H1 (cell line): ENCODE results near the gene TTPAL. TPM values are rescaled to one million over a fixed set of nuclear protein-coding genes. Genes with fewer than 3 reads are reported as not detected.

Source experiments
- CTCF ChIA-PET: fragments of 300-600 bp; sonication (Branson Sonifier 250); formaldehyde crosslinking; loops from one replicate; lab custom pipeline; 2021; ENCODE audit not compliant: partially characterized antibody; lab: Charles Lee
- POLR2A ChIA-PET: fragments of 300-600 bp; sonication (Branson Sonifier 250); formaldehyde crosslinking; loops from one replicate; lab custom pipeline; 2021; ENCODE audit warnings: inconsistent platforms; ENCODE audit not compliant: partially characterized antibody; lab: Charles Lee
- DNase-seq, 2 experiments: peaks; one replicate each; pipeline versions ENCODE4 v3.0.0 to v3.0.0-alpha.2; 2010 to 2022; ENCODE audit warnings: low spot score in 2 of 2, low read depth in 1 of 2, mixed read lengths in 1 of 2
- FAIRE-seq: peaks from 2 replicates; lab custom pipeline; 2011; peaks lifted over from hg19 to GRCh38; lab: Jason Lieb, UNC
- H2AFZ ChIP-seq: 2 replicates; pipeline ENCODE4 v1.8.1; 2012; ENCODE audit warnings: low read length, inconsistent platforms
- H2AK5ac ChIP-seq: 2 replicates; pipeline ENCODE4 v1.6.1; 2013; ENCODE audit warnings: low read depth, low read length
- H2BK120ac ChIP-seq: replicated peaks from 2 replicates; pipeline ENCODE3; 2013; ENCODE audit warnings: low read depth, low read length, inconsistent platforms
- H2BK12ac ChIP-seq: 2 replicates; pipeline ENCODE4 v1.6.1; 2013; ENCODE audit warnings: low read depth, low read length
- H2BK15ac ChIP-seq: 2 replicates; pipeline ENCODE4 v1.6.1; 2013; ENCODE audit warnings: low read length
- H2BK20ac ChIP-seq: 2 replicates; pipeline ENCODE4 v1.6.1; 2013; ENCODE audit warnings: low read length
- H2BK5ac ChIP-seq: 2 replicates; pipeline ENCODE4 v1.6.1; 2013; ENCODE audit warnings: low read depth, low read length
- H3K14ac ChIP-seq: 2 replicates; pipeline ENCODE4 v1.6.1; 2013; ENCODE audit warnings: inconsistent platforms; ENCODE audit not compliant: insufficient read length
- H3K18ac ChIP-seq: 2 replicates; pipeline ENCODE4 v1.6.1; 2013; ENCODE audit warnings: low read length; ENCODE audit errors: extremely low read depth
- H3K23ac ChIP-seq: 2 replicates; pipeline ENCODE4 v1.6.1; 2013; ENCODE audit warnings: inconsistent platforms; ENCODE audit not compliant: insufficient read length
- H3K23me2 ChIP-seq: 2 replicates; pipeline ENCODE4 v1.6.1; 2013; ENCODE audit warnings: low read depth, low read length
- H3K27ac ChIP-seq: 2 replicates; pipeline ENCODE4 v1.6.1; 2011; ENCODE audit warnings: low read depth, low read length, inconsistent platforms
- H3K27me3 ChIP-seq, 4 experiments: replicated peaks in 1 of 4; 1 replicate in 1 of 4; 2 replicates in 3 of 4; pipeline versions ENCODE4 v1.6.1 to v1.8.1; 2011 to 2013; ENCODE audit warnings: low read length in 3 of 4, mild to moderate bottlenecking in 3 of 4, inconsistent platforms in 2 of 4, mixed read lengths in 2 of 4, moderate library complexity in 1 of 4; ENCODE audit not compliant: control insufficient read depth in 3 of 4, insufficient read depth in 3 of 4; ENCODE audit errors: extremely low read depth in 1 of 4
- H3K36me3 ChIP-seq, 4 experiments: 2 replicates each; pipeline versions ENCODE4 v1.6.1 to v1.8.1; 2011 to 2013; ENCODE audit warnings: mild to moderate bottlenecking in 4 of 4, low read length in 3 of 4, moderate library complexity in 2 of 4, control low read depth in 1 of 4, inconsistent platforms in 1 of 4; ENCODE audit not compliant: insufficient read depth in 4 of 4, control insufficient read depth in 2 of 4
- H3K4ac ChIP-seq: replicated peaks from 2 replicates; pipeline ENCODE3; 2013; ENCODE audit warnings: low read length, low read depth, mixed read lengths, inconsistent platforms; ENCODE audit not compliant: insufficient read length
- H3K4me1 ChIP-seq, 4 experiments: replicated peaks in 1 of 4; 1 replicate in 1 of 4; 2 replicates in 3 of 4; pipeline versions ENCODE4 v1.6.1 to v1.8.1; 2011 to 2013; ENCODE audit warnings: low read length in 3 of 4, inconsistent platforms in 2 of 4, mixed read lengths in 1 of 4; ENCODE audit not compliant: insufficient read depth in 4 of 4, control insufficient read depth in 3 of 4
- H3K4me2 ChIP-seq, 2 experiments: 2 replicates each; pipeline versions ENCODE4 v1.6.1 to v1.8.1; 2011 to 2013; ENCODE audit warnings: low read depth in 2 of 2, low read length in 2 of 2, control low read depth in 1 of 2, inconsistent platforms in 1 of 2, mild to moderate bottlenecking in 1 of 2; ENCODE audit not compliant: insufficient read depth in 1 of 2
- H3K4me3 ChIP-seq, 4 experiments: fragments of 200-600, 300-600 bp in 1 of 4; sonication (generic), shearing (Covaris generic), sonication (Bioruptor Twin) in 1 of 4; 2 replicates each; pipeline versions ENCODE4 v1.5.1 to v1.8.1; 2011 to 2016; ENCODE audit warnings: low read length in 4 of 4, low read depth in 3 of 4, control low read depth in 2 of 4, inconsistent platforms in 2 of 4, mild to moderate bottlenecking in 2 of 4, mixed read lengths in 1 of 4, moderate library complexity in 1 of 4; ENCODE audit not compliant: insufficient read depth in 2 of 4; ENCODE audit errors: extremely low read depth in 1 of 4
- H3K56ac ChIP-seq: replicated peaks from 2 replicates; pipeline ENCODE3; 2013; ENCODE audit warnings: low read depth, mild to moderate bottlenecking, mixed read lengths, low read length, inconsistent platforms; ENCODE audit not compliant: insufficient read length
- H3K79me1 ChIP-seq: 2 replicates; pipeline ENCODE4 v1.6.1; 2013; ENCODE audit warnings: low read depth, low read length, control low read depth
- H3K79me2 ChIP-seq, 2 experiments: 2 replicates each; pipeline versions ENCODE4 v1.6.1 to v1.8.1; 2012 to 2013; ENCODE audit warnings: low read length in 2 of 2, mild to moderate bottlenecking in 2 of 2, inconsistent platforms in 1 of 2; ENCODE audit not compliant: insufficient read depth in 2 of 2, control insufficient read depth in 1 of 2
- H3K9ac ChIP-seq, 4 experiments: replicated peaks in 1 of 4; 1 replicate in 1 of 4; 2 replicates in 3 of 4; pipeline versions ENCODE4 v1.6.1 to v1.8.1; 2011 to 2013; ENCODE audit warnings: low read depth in 3 of 4, low read length in 3 of 4, control low read depth in 2 of 4, mild to moderate bottlenecking in 2 of 4, moderate library complexity in 2 of 4, inconsistent platforms in 1 of 4; ENCODE audit errors: extremely low read depth in 1 of 4
- H3K9me3 ChIP-seq, 2 experiments: 2 replicates each; pipeline versions ENCODE4 v1.6.1 to v1.8.1; 2012 to 2013; ENCODE audit warnings: mild to moderate bottlenecking in 2 of 2, moderate library complexity in 2 of 2, control low read depth in 1 of 2, inconsistent platforms in 1 of 2, low read depth in 1 of 2, low read length in 1 of 2, mixed read lengths in 1 of 2; ENCODE audit not compliant: insufficient read depth in 2 of 2
- H4K20me1 ChIP-seq, 2 experiments: replicated peaks in 1 of 2; 2 replicates each; pipeline versions ENCODE3 to v1.8.1; 2011 to 2013; ENCODE audit warnings: inconsistent platforms in 2 of 2, low read length in 2 of 2, mild to moderate bottlenecking in 1 of 2; ENCODE audit not compliant: insufficient read depth in 2 of 2, control insufficient read depth in 1 of 2
- H4K5ac ChIP-seq: 2 replicates; pipeline ENCODE4 v1.6.1; 2013; ENCODE audit warnings: low read length, low read depth, mixed read lengths, inconsistent platforms; ENCODE audit not compliant: insufficient read length
- H4K8ac ChIP-seq: 2 replicates; pipeline ENCODE4 v1.8.0; 2013; ENCODE audit warnings: mild to moderate bottlenecking, moderate library complexity, low read length, inconsistent platforms; ENCODE audit not compliant: insufficient read depth; ENCODE audit errors: extremely low read depth
- H4K91ac ChIP-seq: replicated peaks from 2 replicates; pipeline ENCODE3; 2013; ENCODE audit warnings: low read length, mixed read lengths, inconsistent platforms; ENCODE audit not compliant: insufficient read length
- CBX5 ChIP-seq: fragments of 300-800, 300-1000 bp; sonication (generic); IDR thresholded peaks from 2 replicates; pipeline ENCODE4 v1.7.1; 2016; ENCODE audit warnings: antibody characterized with exemption, low read length, low read depth
- E2F6 ChIP-seq: IDR thresholded peaks from 2 replicates; pipeline ENCODE4 v1.6.1; 2012; ENCODE audit warnings: inconsistent platforms
- EP300 ChIP-seq, 2 experiments: IDR thresholded peaks; 1 replicate in 1 of 2; 2 replicates in 1 of 2; pipeline ENCODE4 v1.6.1; 2011 to 2012; ENCODE audit warnings: low read depth in 2 of 2, low read length in 2 of 2, mild to moderate bottlenecking in 2 of 2, borderline replicate concordance in 1 of 2, inconsistent platforms in 1 of 2, moderate library complexity in 1 of 2
- EZH2 ChIP-seq: fragments of 200-600 bp; sonication (generic); IDR thresholded peaks from 2 replicates; pipeline ENCODE4 v1.7.1; 2012; ENCODE audit warnings: low read depth, mild to moderate bottlenecking, moderate library complexity, low read length, inconsistent platforms; ENCODE audit not compliant: severe bottlenecking
- JUND ChIP-seq: IDR thresholded peaks from 2 replicates; pipeline ENCODE4 v1.6.1; 2011; ENCODE audit warnings: mild to moderate bottlenecking, improper control_type of control experiment, low read length
- KDM5A ChIP-seq: fragments of 200-600 bp; IDR thresholded peaks from 2 replicates; pipeline ENCODE4 v1.7.1; 2012; ENCODE audit warnings: mild to moderate bottlenecking, low read length, inconsistent platforms, mixed read lengths
- PHF8 ChIP-seq: fragments of 200-600 bp; sonication (generic); conservative IDR thresholded peaks from 2 replicates; pipeline ENCODE4 v1.7.1; 2012; ENCODE audit warnings: low read depth, mild to moderate bottlenecking, inconsistent platforms, low read length, moderate library complexity
- POLR2A ChIP-seq, 2 experiments: IDR thresholded peaks; 1 replicate in 1 of 2; 2 replicates in 1 of 2; pipeline ENCODE4 v1.6.1; 2011; ENCODE audit warnings: low read depth in 2 of 2, low read length in 2 of 2, mild to moderate bottlenecking in 2 of 2; ENCODE audit errors: control extremely low read depth in 1 of 2
- SAP30 ChIP-seq: fragments of 300-600 bp; sonication (generic); IDR thresholded peaks from 2 replicates; pipeline ENCODE4 v1.7.1; 2012; ENCODE audit warnings: low read length, moderate library complexity, mild to moderate bottlenecking, inconsistent platforms; ENCODE audit not compliant: insufficient read depth, insufficient replicate concordance
- SUZ12 ChIP-seq: fragments of 200-600 bp; sonication (generic); IDR thresholded peaks from 2 replicates; pipeline ENCODE4 v1.6.1; 2012; ENCODE audit warnings: mild to moderate bottlenecking, inconsistent platforms, low read length, moderate library complexity, mixed read lengths
- TCF12 ChIP-seq: IDR thresholded peaks from 2 replicates; pipeline ENCODE4 v1.6.1; 2011; ENCODE audit warnings: low read depth, mild to moderate bottlenecking, low read length
- WGBS, 2 experiments: shearing (Covaris generic) in 1 of 2; methylation state at CpG; one replicate each; pipeline versions ENCODE4 v1.1.6 to v1.1.7; 2013 to 2015; ENCODE audit warnings: low lambda C conversion rate in 2 of 2, mixed read lengths in 2 of 2, inconsistent platforms in 1 of 2, low coverage in 1 of 2, missing lambda C conversion rate in 1 of 2; ENCODE audit not compliant: insufficient replicate concordance in 2 of 2, insufficient coverage in 1 of 2, insufficient read length in 1 of 2; ENCODE audit errors: extremely low coverage in 1 of 2, missing lambda C conversion rate in 1 of 2; 5-methylcytosine and 5-hydroxymethylcytosine counted together
- polyA plus RNA-seq, 7 experiments: library from polyadenylated mRNA; depleted of rRNA in 3 of 7; stranded (reverse) in 5 of 7; unstranded in 2 of 7; fragments of >200 nt in 5 of 7; fragments of 200-250 nt in 2 of 7; gene quantifications; 1 replicate in 5 of 7; 2 replicates in 1 of 7; 4 replicates in 1 of 7; pipeline versions ENCODE4 v1.2.1 to v1.2.3, GENCODE V29; 2011 to 2013; ENCODE audit warnings: missing spikeins in 2 of 7, mixed read lengths in 2 of 7
- total RNA-seq: library from RNA; stranded (reverse); fragmentation: NEBNext Ultra II Directional; extraction: Animal tissue kit (Norgen Biotek cat#: 25700); gene quantifications from 2 replicates; pipeline ENCODE4 v1.2.1, GENCODE V29; 2021

The TTPAL gene
- total and polyA plus RNA-seq, 2 of the 8 experiments (the other 6 are each of a cell fraction or from before 2014, with no cell fraction given): 2.8 to 14.0 TPM

GRCh38 chr20:44445742-44446710, 29.6 kb upstream of the TTPAL start:
- no peak overlapping the region for H2AFZ ChIP-seq
- no peak overlapping the region for H2BK5ac ChIP-seq
- no peak overlapping the region for H4K8ac ChIP-seq
- no peak overlapping the region for H3K4me2 ChIP-seq
- H2BK12ac ChIP-seq: no peak overlapping the region
- no peaks in the 10 kb centered on the region for H4K20me1 ChIP-seq
- CTCF ChIA-PET: no interaction called here
- H2BK20ac ChIP-seq: no peak overlapping the region
- no peaks in the 10 kb centered on the region for H3K4me1 ChIP-seq
- H3K27me3 ChIP-seq: no peaks in the 10 kb centered on the region
- 87% methylated on average over 6 of the region's 6 CpGs; no CpG with 5 or more reads in 1 of the 2 experiments for WGBS, 2 experiments
- H3K79me1 ChIP-seq: no peaks in the 10 kb centered on the region
- H3K36me3 ChIP-seq: no peaks in the 10 kb centered on the region
- no peak overlapping the region for H4K91ac ChIP-seq
- H3K9ac ChIP-seq: no peak overlapping the region
- no peak overlapping the region for H2BK120ac ChIP-seq
- POLR2A ChIA-PET: no interaction called here
- no peak overlapping the region for H3K14ac ChIP-seq
- no peak overlapping the region for H2BK15ac ChIP-seq
- no peak overlapping the region for H3K23ac ChIP-seq
- no peak overlapping the region for H3K4ac ChIP-seq
- no peak overlapping the region for H3K27ac ChIP-seq
- H3K9me3 ChIP-seq: no peaks in the 10 kb centered on the region
- no peak overlapping the region for H3K56ac ChIP-seq
- H3K79me2 ChIP-seq: no peaks in the 10 kb centered on the region
- no peak overlapping the region for H3K4me3 ChIP-seq
- FAIRE-seq (no peak), DNase-seq (no peak)
- no peak overlapping the region for H3K18ac ChIP-seq
- H3K23me2 ChIP-seq: no peaks in the 10 kb centered on the region
- H2AK5ac ChIP-seq: 0 out of 2 replicates have a peak overlapping the region, but pooled peaks have one; percentile 24
- H4K5ac ChIP-seq: no peak overlapping the region
- no peak for TF ChIP-seq CBX5
- no peak for TF ChIP-seq EZH2
- TF ChIP-seq PHF8: no peak
- no peak for TF ChIP-seq TCF12
- no peak for TF ChIP-seq SAP30
- TF ChIP-seq KDM5A: no peak
- TF ChIP-seq E2F6: no peak
- no peak for TF ChIP-seq JUND
- TF ChIP-seq POLR2A (IDR thresholded peaks at IDR 0.05; ENCODE audit: control extremely low read depth in 1 of 2, low read depth in 2 of 2, low read length in 2 of 2): no peak
- no peak for TF ChIP-seq EP300 (IDR thresholded peaks at IDR 0.05; ENCODE audit: borderline replicate concordance in 1 of 2, low read depth in 2 of 2, low read length in 2 of 2)
- no peak for TF ChIP-seq SUZ12
